MCF 10A (cell line): Measurements from ENCODE around the gene ALKBH7. TPM values are rescaled to one million over a fixed set of nuclear protein-coding genes. Genes with fewer than 3 reads are reported as not detected.

ENCODE experiments used
- BruUV-seq: library from RNA; stranded (reverse); fragments of 400-500 nt; replicated peaks from 2 replicates; lab custom pipeline; 2021; lab: Mats Ljungman, UMichigan
- CTCF ChIA-PET: fragments of 300-600 bp; sonication (Branson Sonifier 250); formaldehyde crosslinking; extraction: SDS; loops from one replicate; lab custom pipeline; 2021; ENCODE audit warnings: antibody characterized with exemption, inconsistent platforms; lab: Yijun Ruan, JAX
- POLR2A ChIA-PET: fragments of 300-600, 350-650 bp; sonication (Branson Sonifier 250); formaldehyde crosslinking; extraction: SDS; loops from one replicate; lab custom pipeline; 2020; ENCODE audit warnings: antibody characterized with exemption, inconsistent platforms; lab: Yijun Ruan, JAX
- DNase-seq: peaks from one replicate; pipeline ENCODE4 v3.0.0-alpha.2; 2018; ENCODE audit not compliant: unreplicated experiment
- H3K27ac Mint-ChIP-seq: one replicate; pipeline ENCODE4 v1.8.0; 2022; ENCODE audit warnings: mild to moderate bottlenecking, low read depth, mixed read lengths; ENCODE audit not compliant: unreplicated experiment
- H3K27me3 Mint-ChIP-seq: one replicate; pipeline ENCODE4 v1.8.0; 2022; ENCODE audit warnings: mixed read lengths; ENCODE audit not compliant: insufficient read depth, unreplicated experiment
- H3K36me3 Mint-ChIP-seq: one replicate; pipeline ENCODE4 v1.8.0; 2022; ENCODE audit warnings: mild to moderate bottlenecking, moderate library complexity, mixed read lengths; ENCODE audit not compliant: insufficient read depth, unreplicated experiment
- H3K4me1 Mint-ChIP-seq: one replicate; pipeline ENCODE4 v1.8.0; 2022; ENCODE audit warnings: mixed read lengths; ENCODE audit not compliant: insufficient read depth, unreplicated experiment
- H3K4me3 Mint-ChIP-seq: one replicate; pipeline ENCODE4 v1.8.0; 2022; ENCODE audit warnings: mild to moderate bottlenecking, moderate library complexity, mixed read lengths; ENCODE audit not compliant: unreplicated experiment
- H3K9me3 Mint-ChIP-seq: one replicate; pipeline ENCODE4 v1.8.0; 2022; ENCODE audit warnings: mixed read lengths; ENCODE audit not compliant: unreplicated experiment
- intact Hi-C: fragments of 100-400 bp; cut with micrococcal nuclease; formaldehyde crosslinking; loops from 2 replicates; pipeline ENCODE4 v1.14.1; 2022
- total RNA-seq: library from RNA; stranded (reverse); gene quantifications from 2 replicates; pipeline ENCODE4 v1.2.3, GENCODE V29; 2022
- TF ChIP-seq, protein P1 (sequence below): fragments of 200-600 bp; IDR thresholded peaks from one replicate; pipeline ENCODE4 v1.8.0; 2022; ENCODE audit warnings: antibody characterized with exemption, mild to moderate bottlenecking; ENCODE audit not compliant: unreplicated experiment

ALKBH7 gene
- total RNA-seq, 1 experiment from 2014 or later = 49.9 TPM

DNA sequence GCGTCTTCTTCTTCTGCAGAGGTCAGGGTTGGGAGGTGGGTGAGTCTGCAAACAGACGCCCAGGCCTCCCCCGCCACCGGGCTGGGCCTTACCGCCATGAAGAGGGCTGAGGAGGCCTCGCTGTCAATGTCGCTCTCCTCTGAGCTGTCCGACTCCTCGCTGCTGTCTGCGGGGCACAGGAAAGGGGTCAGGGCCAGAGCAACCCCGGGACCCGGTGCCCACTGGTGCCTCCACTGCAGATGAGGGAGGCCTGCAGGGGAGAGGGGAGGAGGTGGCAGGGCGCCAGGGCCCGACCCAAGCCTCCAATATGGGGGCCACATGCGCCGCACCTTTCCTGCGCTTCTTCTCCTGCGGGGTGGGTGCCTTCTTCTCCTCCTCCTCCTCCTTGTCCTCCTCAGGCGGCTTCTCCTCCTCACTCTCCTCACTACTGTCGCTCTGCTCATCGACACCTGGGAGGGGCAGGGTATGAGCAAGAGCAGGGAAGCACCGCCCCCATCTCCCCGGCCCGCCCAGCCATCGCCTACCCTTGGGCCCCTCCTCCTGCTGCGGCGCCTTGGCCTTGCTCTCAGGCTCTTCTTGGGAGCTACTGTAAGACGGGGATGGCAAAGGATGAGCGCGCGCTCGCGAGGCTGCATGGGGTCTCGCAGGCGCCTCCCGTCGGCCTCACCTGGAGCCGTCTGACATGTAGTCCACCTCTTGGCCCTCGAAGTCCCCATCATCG, 8.6 kb downstream of the ALKBH7 start:
- peaks cover 76% of the 10 kb centered on the region for H3K36me3 Mint-ChIP-seq
- no peaks in the 10 kb centered on the region for H3K9me3 Mint-ChIP-seq
- no peak overlapping the region for H3K4me3 Mint-ChIP-seq
- DNase-seq = no peak
- BruUV-seq = no TSS peak
- H3K27ac Mint-ChIP-seq = no peak overlapping the region
- H3K4me1 Mint-ChIP-seq = no peaks in the 10 kb centered on the region
- ChIA-PET POLR2A (interaction anchor here (0.7 kb wide), 1 partner anchor 12 kb away, joined by 4 read pairs; the partner anchor contains the start of gene GTF2F1), CTCF (interaction anchor here (0.7 kb wide), 2 partner anchors 275 to 413 kb away, joined by 3 to 4 read pairs; no protein-coding TSS in a partner anchor)
- no peaks in the 10 kb centered on the region for H3K27me3 Mint-ChIP-seq
- intact Hi-C loops = no loop called here
- TF ChIP-seq, protein P1, sequence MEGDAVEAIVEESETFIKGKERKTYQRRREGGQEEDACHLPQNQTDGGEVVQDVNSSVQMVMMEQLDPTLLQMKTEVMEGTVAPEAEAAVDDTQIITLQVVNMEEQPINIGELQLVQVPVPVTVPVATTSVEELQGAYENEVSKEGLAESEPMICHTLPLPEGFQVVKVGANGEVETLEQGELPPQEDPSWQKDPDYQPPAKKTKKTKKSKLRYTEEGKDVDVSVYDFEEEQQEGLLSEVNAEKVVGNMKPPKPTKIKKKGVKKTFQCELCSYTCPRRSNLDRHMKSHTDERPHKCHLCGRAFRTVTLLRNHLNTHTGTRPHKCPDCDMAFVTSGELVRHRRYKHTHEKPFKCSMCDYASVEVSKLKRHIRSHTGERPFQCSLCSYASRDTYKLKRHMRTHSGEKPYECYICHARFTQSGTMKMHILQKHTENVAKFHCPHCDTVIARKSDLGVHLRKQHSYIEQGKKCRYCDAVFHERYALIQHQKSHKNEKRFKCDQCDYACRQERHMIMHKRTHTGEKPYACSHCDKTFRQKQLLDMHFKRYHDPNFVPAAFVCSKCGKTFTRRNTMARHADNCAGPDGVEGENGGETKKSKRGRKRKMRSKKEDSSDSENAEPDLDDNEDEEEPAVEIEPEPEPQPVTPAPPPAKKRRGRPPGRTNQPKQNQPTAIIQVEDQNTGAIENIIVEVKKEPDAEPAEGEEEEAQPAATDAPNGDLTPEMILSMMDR = no peak

DNA sequence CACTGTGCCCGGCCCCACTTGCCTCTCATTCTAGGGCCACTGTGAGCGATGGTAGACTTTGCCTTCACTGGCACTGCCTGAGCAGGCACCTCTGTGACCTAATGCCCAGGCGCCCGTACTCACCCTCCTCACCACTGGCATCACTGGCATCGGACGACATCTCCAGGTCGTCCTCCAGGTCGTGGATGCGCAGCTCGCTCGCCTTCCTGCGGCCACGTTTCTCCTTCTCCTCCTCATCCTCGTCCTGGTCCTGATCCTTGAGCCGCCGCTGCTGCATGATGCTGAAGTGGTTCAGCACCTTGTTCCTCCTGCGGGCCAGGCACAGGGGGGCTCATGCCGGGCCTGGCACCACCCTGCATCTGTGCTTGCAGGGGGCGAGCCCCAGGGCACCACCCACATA, 10.6 kb downstream of the ALKBH7 start:
- Mint-ChIP-seq H3K27ac (no peak overlapping the region), H3K4me3 (no peak overlapping the region), H3K36me3 (peaks cover 82% of the 10 kb centered on the region), H3K27me3 (no peaks in the 10 kb centered on the region), H3K9me3 (no peaks in the 10 kb centered on the region), H3K4me1 (no peaks in the 10 kb centered on the region)
- DNase-seq = no peak
- ChIA-PET POLR2A (interaction anchor here (1.3 kb wide), 1 partner anchor 9 kb away, joined by 3 read pairs; no protein-coding TSS in a partner anchor), CTCF (no interaction called here)
- BruUV-seq = no TSS peak
- TF ChIP-seq, protein P1 = no peak
- intact Hi-C loops = no loop called here

DNA sequence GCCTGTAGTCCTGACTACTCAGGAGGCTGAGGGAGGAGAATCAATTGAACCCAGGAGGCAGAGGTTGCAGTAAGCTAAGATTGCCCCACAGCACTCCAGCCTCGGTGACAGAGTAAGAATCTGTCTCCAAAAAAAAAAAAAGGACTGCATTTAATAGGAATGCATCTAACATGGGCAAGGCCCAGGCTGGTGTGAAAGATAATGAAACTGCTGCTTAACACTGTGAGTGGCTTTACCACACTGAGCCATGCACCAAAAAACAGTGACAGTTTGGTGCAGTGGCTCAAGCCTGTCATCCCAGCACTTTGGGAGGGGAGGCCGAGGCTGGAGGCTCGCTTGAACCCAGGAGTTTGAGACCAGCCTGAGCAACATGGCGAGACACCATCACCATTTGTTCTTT, 11.8 kb downstream of the ALKBH7 start:
- no peaks in the 10 kb centered on the region for H3K27me3 Mint-ChIP-seq
- H3K4me3 Mint-ChIP-seq = no peak overlapping the region
- ChIA-PET CTCF (interaction anchor here (0.6 to 0.7 kb wide), 2 partner anchors 53 to 268 kb away, joined by 3 read pairs; no protein-coding TSS in a partner anchor), POLR2A (no interaction called here)
- TF ChIP-seq, protein P1 = no peak
- intact Hi-C loops = no loop called here
- no peak overlapping the region for H3K27ac Mint-ChIP-seq
- no peaks in the 10 kb centered on the region for H3K9me3 Mint-ChIP-seq
- DNase-seq = no peak
- H3K36me3 Mint-ChIP-seq = peaks cover 80% of the 10 kb centered on the region
- no TSS peak for BruUV-seq
- H3K4me1 Mint-ChIP-seq = no peaks in the 10 kb centered on the region

DNA sequence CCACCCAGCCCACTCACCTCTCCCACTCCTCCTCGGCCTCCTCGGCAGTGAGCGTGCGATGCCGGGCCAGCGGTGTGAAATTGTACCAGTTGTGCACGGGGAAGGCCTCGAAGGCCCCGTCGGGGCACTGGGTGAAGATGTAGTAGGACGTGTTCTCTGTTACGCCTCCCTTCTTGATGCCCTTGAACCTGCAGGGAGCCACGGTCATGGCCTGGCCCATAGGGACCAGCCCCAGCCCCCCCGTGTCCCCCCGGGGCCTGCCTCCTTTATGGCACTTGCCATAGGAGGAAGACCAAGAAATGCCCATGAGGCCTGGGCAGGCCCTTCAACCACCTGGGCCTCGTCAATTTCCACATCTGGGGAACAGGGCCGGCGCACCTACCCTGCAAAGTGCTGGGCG, 14.8 kb downstream of the ALKBH7 start:
- H3K36me3 Mint-ChIP-seq = peaks cover 85% of the 10 kb centered on the region
- intact Hi-C loops = no loop called here
- no TSS peak for BruUV-seq
- no peaks in the 10 kb centered on the region for H3K9me3 Mint-ChIP-seq
- no peak overlapping the region for H3K27ac Mint-ChIP-seq
- POLR2A ChIA-PET = no interaction called here
- TF ChIP-seq, protein P1 = no peak
- no peaks in the 10 kb centered on the region for H3K27me3 Mint-ChIP-seq
- no peak for DNase-seq
- CTCF ChIA-PET = no interaction called here
- peaks cover 11% of the 10 kb centered on the region for H3K4me1 Mint-ChIP-seq
- no peak overlapping the region for H3K4me3 Mint-ChIP-seq
